Brain microvascular endothelial cell (primary cell): ENCODE measurements around the gene VAV2.

Experiments
- DNase-seq: peaks from one replicate; pipeline ENCODE4 v3.0.0-alpha.2; 2020
- H3K27ac ChIP-seq: fragments of 250-450 bp; sonication (Bioruptor Pico); 2 replicates; pipeline ENCODE4 v1.5.1; 2020; ENCODE audit warnings: mild to moderate bottlenecking, moderate library complexity
- H3K27me3 ChIP-seq: fragments of 250-450 bp; sonication (Bioruptor Pico); replicated peaks from 2 replicates; pipeline ENCODE4 v1.5.1; 2020; ENCODE audit warnings: mild to moderate bottlenecking
- H3K36me3 ChIP-seq: fragments of 250-450 bp; sonication (Bioruptor Pico); replicated peaks from 2 replicates; pipeline ENCODE4 v1.5.1; 2020; ENCODE audit warnings: mild to moderate bottlenecking
- H3K4me3 ChIP-seq: 2 replicates; pipeline ENCODE4 v1.5.1; 2011; ENCODE audit warnings: low read depth, mild to moderate bottlenecking, control low read depth, low read length, moderate library complexity
- CTCF ChIP-seq: IDR thresholded peaks from 2 replicates; pipeline ENCODE4 v1.5.1; 2011; ENCODE audit warnings: low read depth, mild to moderate bottlenecking, moderate library complexity, low read length, control low read depth, inconsistent platforms; ENCODE audit errors: missing control alignments
- in situ Hi-C: cut with HindIII; loops from 2 replicates; pipeline ENCODE4 v1.10.0; 2017; ENCODE audit warnings: low sequenced_read_pairs, low pct_ligation_motif_present

Gene VAV2

GRCh38 chr9:133737774-133738639 is 254.1 kb downstream of the VAV2 start, which contains the start of gene SARDH:
Gene SARDH, minus strand, starts transcription at chr9:133738352. Its CDS starts 4,179 bp downstream, at chr9:133734173.
- Histone ChIP-seq H3K27ac (no peak within 1 kb of the TSS), H3K36me3 (no peaks in the 10 kb centered on the region), H3K4me3 (peak within 1 kb of the TSS; percentile 51), H3K27me3 (no peaks in the 10 kb centered on the region)
- peak; percentile 31 for DNase-seq
- in situ Hi-C loops = no loop called here
- TF ChIP-seq CTCF = no peak

- H3K4me3 ChIP-seq = no peak overlapping the region
- no peak for DNase-seq
Measured at GRCh38 chr9:133737071-133737773, 254.9 kb downstream of the VAV2 start.

GRCh38 chr9:133735931-133736330 is 256.2 kb downstream of the VAV2 start:
- no peak for DNase-seq
- in situ Hi-C loops = no loop called here
- Histone ChIP-seq H3K27me3 (no peaks in the 10 kb centered on the region), H3K27ac (no peak overlapping the region), H3K4me3 (no peak overlapping the region), H3K36me3 (no peaks in the 10 kb centered on the region)
- no peak for TF ChIP-seq CTCF

More at GRCh38 chr9:133737071-133737773, 254.9 kb downstream of the VAV2 start:
- TF ChIP-seq CTCF = no peak
- no peaks in the 10 kb centered on the region for H3K36me3 ChIP-seq
- no peak overlapping the region for H3K27ac ChIP-seq
- in situ Hi-C loops = no loop called here
- H3K27me3 ChIP-seq = no peaks in the 10 kb centered on the region

- in situ Hi-C loops = no loop called here
- H3K27me3 ChIP-seq = no peaks in the 10 kb centered on the region
Measured at GRCh38 chr9:133735415-133735775, 256.7 kb downstream of the VAV2 start.

GRCh38 chr9:133734590-133735414 is 257.3 kb downstream of the VAV2 start:
- Histone ChIP-seq H3K4me3 (no peak overlapping the region), H3K27me3 (no peaks in the 10 kb centered on the region), H3K27ac (no peak overlapping the region), H3K36me3 (no peaks in the 10 kb centered on the region)
- in situ Hi-C loops = no loop called here
- DNase-seq = no peak
- TF ChIP-seq CTCF = no peak

More at GRCh38 chr9:133735415-133735775, 256.7 kb downstream of the VAV2 start:
- no peak for TF ChIP-seq CTCF
- Histone ChIP-seq H3K27ac (no peak overlapping the region), H3K4me3 (no peak overlapping the region), H3K36me3 (no peaks in the 10 kb centered on the region)
- DNase-seq = no peak
